ENCODE data around the gene MON1A. TPM values are rescaled to one million over a fixed set of nuclear protein-coding genes. Genes with fewer than 3 reads are reported as not detected.

The MON1A gene
- total RNA-seq, 2 experiments from 2014 or later, result 13.4 to 15.0 TPM

DNA sequence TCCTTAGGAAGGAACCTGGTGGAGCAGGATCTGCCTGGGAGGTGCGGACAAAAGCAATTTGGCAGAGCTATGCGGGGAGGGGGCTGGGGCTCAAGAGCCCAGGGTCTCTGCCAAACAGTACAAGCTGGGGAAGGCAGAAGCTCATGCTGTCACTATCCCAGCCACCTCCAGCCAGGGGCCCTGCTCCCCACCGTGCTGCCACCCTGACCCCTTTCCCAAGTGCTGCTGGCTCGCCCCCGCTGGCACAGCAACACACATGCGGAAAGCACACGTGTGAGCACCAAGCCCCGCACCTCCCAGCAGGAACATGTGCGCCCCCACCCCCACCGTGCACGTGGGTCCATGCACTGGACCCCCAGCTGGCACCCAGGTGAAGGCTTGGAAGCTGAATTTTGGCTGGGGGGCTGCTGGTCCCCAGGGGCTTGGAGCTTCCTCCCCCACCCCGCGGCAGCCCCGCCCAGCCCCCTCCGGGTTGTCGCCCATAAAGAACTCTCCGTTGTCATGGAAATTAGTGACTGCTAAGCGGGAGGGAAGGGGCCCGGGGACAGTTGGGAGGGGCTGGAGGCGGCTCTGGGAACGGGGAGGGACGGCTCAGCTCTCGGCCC lies 60.6 kb downstream of the MON1A start:
- no peak for ATAC-seq
- CTCF ChIA-PET, result no interaction called here
- Mint-ChIP-seq H3K27ac (no peak overlapping the region), H3K9me3 (ENCODE audit: insufficient read depth) (no peaks in the 10 kb centered on the region), H3K4me1 (ENCODE audit: low read depth) (no peaks in the 10 kb centered on the region), H3K36me3 (ENCODE audit: low read depth) (no peaks in the 10 kb centered on the region), H3K4me3 (no peak overlapping the region), H3K27me3 (ENCODE audit: low read depth) (peaks cover 36% of the 10 kb centered on the region)
- no peak for DNase-seq
- POLR2A ChIA-PET, result no interaction called here

DNA sequence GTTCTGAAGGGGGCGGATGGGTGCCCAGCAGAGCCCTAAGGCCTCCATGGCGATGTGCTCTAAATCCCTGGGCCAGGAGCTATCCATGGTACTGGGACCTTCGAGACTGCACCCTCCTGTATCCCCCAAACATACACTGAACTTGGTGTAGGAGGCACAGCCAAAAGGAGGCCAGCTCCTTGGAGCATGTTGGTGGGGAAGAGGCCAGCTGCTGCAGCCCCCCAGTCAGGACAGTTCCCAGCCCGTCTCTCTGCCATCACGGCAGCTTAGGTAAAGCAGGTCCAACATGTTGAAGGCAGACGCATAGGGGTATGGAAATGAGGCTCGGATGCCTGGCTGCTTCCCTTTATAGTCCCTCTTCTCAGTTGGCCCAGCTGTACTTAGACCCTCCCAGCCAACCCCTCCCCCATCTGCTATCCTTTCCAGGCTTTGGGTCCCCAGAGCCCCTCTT lies 61.7 kb downstream of the MON1A start:
- POLR2A ChIA-PET, result no interaction called here
- peak; percentile 67 for DNase-seq
- peak; percentile 43 for ATAC-seq
- no peaks in the 10 kb centered on the region for H3K9me3 Mint-ChIP-seq (ENCODE audit: insufficient read depth)
- H3K27me3 Mint-ChIP-seq (ENCODE audit: low read depth), result peaks cover 40% of the 10 kb centered on the region
- CTCF ChIA-PET, result no interaction called here
- H3K36me3 Mint-ChIP-seq (ENCODE audit: low read depth), result no peaks in the 10 kb centered on the region
- no peak overlapping the region for H3K4me3 Mint-ChIP-seq
- no peak overlapping the region for H3K27ac Mint-ChIP-seq
- H3K4me1 Mint-ChIP-seq (ENCODE audit: low read depth), result no peaks in the 10 kb centered on the region

DNA sequence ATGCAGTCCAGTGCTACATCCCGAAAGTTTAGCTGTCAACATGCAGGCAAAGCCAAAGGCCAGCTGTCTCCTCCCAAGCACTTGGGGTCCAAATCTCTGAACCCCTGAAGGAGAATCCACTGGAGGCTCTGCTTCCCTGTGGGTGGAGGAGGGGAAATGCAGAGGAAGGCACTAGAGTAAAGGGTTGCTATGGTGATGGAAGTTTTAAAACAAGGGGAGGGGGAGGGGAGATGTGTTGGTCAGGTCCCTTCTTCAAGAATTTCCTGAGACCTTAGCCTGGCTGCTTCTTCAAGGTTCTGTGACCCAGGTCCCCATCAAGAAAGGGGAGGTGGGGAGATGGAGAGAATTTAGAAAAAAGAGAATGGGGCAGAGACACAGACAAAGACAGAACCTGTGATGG lies 62.2 kb downstream of the MON1A start:
- H3K9me3 Mint-ChIP-seq (ENCODE audit: insufficient read depth), result no peaks in the 10 kb centered on the region
- POLR2A ChIA-PET, result no interaction called here

DNA sequence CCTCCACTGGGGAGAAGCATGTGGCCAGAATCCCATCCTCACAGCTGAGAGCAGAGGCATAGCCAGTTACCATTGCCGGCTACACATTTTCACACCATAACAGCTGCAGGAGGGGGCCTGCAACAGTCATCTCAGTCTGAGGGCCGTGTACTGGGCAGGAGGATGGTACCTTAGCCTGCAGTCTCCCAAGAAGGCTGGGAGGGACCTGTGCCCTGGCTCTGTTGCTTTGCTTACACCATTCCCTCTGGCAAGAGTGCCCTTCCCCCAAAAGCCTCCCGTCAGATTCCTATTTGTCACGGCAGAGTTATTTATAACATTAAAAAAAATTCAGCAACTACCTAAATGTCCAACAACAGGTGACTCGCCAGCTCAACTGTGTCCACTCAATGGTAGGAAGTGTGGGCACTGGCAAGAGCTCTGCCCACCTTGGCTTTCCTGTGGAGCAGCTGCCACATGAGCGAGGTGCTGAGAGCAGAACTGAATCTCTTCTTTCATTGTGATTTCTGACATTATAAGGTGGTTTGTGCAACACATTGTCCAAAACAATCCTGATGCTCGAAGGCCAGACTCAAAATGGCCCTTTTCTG lies 64.3 kb downstream of the MON1A start:
- CTCF ChIA-PET, result no interaction called here
- no peaks in the 10 kb centered on the region for H3K4me1 Mint-ChIP-seq (ENCODE audit: low read depth)
- POLR2A ChIA-PET, result no interaction called here
- ATAC-seq, result no peak
- H3K9me3 Mint-ChIP-seq (ENCODE audit: insufficient read depth), result no peaks in the 10 kb centered on the region
- DNase-seq, result no peak
- no peak overlapping the region for H3K27ac Mint-ChIP-seq
- no peak overlapping the region for H3K4me3 Mint-ChIP-seq
- H3K27me3 Mint-ChIP-seq (ENCODE audit: low read depth), result peaks cover 30% of the 10 kb centered on the region
- no peaks in the 10 kb centered on the region for H3K36me3 Mint-ChIP-seq (ENCODE audit: low read depth)

More for the DNA sequence above, 62.2 kb downstream of the MON1A start:
- no peak for DNase-seq
- Mint-ChIP-seq H3K36me3 (ENCODE audit: low read depth) (no peaks in the 10 kb centered on the region), H3K4me3 (no peak overlapping the region), H3K27ac (no peak overlapping the region), H3K4me1 (ENCODE audit: low read depth) (no peaks in the 10 kb centered on the region), H3K27me3 (ENCODE audit: low read depth) (peaks cover 40% of the 10 kb centered on the region)
- CTCF ChIA-PET, result no interaction called here
- ATAC-seq, result no peak

DNA sequence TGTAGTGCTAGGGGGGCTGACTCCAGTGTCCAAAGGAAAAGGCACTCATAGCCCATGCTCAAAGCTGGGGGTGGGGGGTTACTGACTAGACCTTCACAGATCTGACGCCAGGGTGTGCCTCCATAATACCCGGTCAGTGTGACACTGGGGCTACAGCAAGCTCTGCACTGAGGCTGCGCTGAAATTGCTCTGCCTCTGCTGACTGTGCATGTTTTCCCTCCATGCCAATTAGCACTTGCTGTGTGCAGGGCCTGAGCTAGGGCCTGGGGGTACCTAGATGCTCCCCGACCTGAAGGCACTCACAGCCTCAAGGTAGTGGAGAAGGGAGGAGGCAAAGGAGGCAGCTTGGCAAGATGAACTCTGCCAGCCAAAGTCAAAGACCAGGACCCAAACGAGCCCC lies 65.1 kb downstream of the MON1A start:
- no peaks in the 10 kb centered on the region for H3K36me3 Mint-ChIP-seq (ENCODE audit: low read depth)
- ChIA-PET CTCF (no interaction called here), POLR2A (interaction anchor here (0.6 kb wide), 1 partner anchor 24 kb away, joined by 3 read pairs; no protein-coding TSS in a partner anchor)
- H3K27me3 Mint-ChIP-seq (ENCODE audit: low read depth), result peaks cover 28% of the 10 kb centered on the region
- no peak for ATAC-seq
- H3K27ac Mint-ChIP-seq, result no peak overlapping the region
- DNase-seq, result no peak
- no peaks in the 10 kb centered on the region for H3K4me1 Mint-ChIP-seq (ENCODE audit: low read depth)
- H3K9me3 Mint-ChIP-seq (ENCODE audit: insufficient read depth), result no peaks in the 10 kb centered on the region
- no peak overlapping the region for H3K4me3 Mint-ChIP-seq

DNA sequence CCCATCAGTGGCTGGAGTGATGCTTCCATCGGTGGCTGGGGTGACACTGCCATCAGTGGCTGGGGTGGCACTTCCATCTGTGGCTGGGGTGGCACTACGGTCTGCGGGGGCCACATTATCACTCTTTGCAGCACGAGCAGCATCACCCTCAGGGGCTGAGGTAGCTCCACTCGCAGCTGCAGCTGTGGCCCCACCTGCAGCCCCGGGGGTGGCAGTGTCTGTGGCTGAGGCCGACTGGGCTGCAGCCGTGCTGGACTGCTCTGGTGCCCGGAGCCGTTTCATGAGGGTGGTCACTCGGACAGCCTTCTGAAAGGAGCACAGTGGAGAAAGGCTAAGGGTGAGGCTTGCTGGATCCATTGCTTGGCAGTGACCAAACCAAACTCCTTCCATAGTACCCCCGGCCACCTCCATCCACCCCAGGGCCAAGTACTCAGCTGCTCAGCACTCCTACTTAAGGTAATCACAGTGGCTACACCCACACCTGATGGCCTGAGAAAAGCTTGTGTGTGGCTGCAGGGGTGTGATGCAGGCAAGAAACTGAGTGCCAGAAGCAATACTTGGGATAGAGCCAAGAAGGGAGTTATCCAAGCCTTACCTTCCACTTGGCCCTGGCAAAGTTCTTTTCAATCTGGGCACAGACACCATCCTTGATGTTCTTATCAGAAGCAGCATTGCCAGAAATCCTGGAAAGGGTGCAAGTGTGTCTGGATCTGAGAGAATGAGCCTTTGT lies 69.9 kb downstream of the MON1A start:
- no peak for ATAC-seq
- Mint-ChIP-seq H3K27me3 (ENCODE audit: low read depth) (peaks cover 6% of the 10 kb centered on the region), H3K9me3 (ENCODE audit: insufficient read depth) (no peaks in the 10 kb centered on the region), H3K4me3 (no peak overlapping the region), H3K36me3 (ENCODE audit: low read depth) (peaks cover 3% of the 10 kb centered on the region), H3K27ac (no peak overlapping the region), H3K4me1 (ENCODE audit: low read depth) (peaks cover 15% of the 10 kb centered on the region)
- CTCF ChIA-PET, result no interaction called here
- POLR2A ChIA-PET, result interaction anchor here (0.7 kb wide), 1 partner anchor 86 kb away, joined by 3 read pairs; no protein-coding TSS in a partner anchor
- no peak for DNase-seq

Other genes starting within 250 kb of the MON1A start
- 1 to 10 TPM; 3.8 to 4.7 TPM for gene MST1, start 240.3 kb downstream of the MON1A start, total RNA-seq
- gene RNF123, start 240.3 kb downstream of the MON1A start, total RNA-seq, result 10 to 100 TPM; 36.3 to 45.8 TPM
- gene AMIGO3, start 210.1 kb downstream of the MON1A start, total RNA-seq, result 1 to 10 TPM in 1 of 2 experiments, under 1 TPM in 1; 0.95 to 2.0 TPM
- gene GMPPB, start 205.9 kb downstream of the MON1A start, total RNA-seq, result 10 to 100 TPM; 50.4 to 53.0 TPM
- 10 to 100 TPM; 37.7 to 38.1 TPM for gene IP6K1, start 143.3 kb downstream of the MON1A start, total RNA-seq
- not detected for gene CDHR4, start 129.9 kb downstream of the MON1A start, total RNA-seq
- gene INKA1, start 126.5 kb downstream of the MON1A start, total RNA-seq, result 1 to 10 TPM; 1.3 to 2.2 TPM
- 100 to 1,000 TPM; 187 to 208 TPM for gene UBA7, start 115.9 kb downstream of the MON1A start, total RNA-seq
- 10 to 100 TPM; 32.0 to 32.9 TPM for gene TRAIP, start 73.2 kb downstream of the MON1A start, total RNA-seq
- gene CAMKV, start 59.9 kb downstream of the MON1A start, total RNA-seq, result not detected
- 1 to 10 TPM; 3.2 to 3.9 TPM for gene MST1R, start 25.9 kb downstream of the MON1A start, total RNA-seq
- 100 to 1,000 TPM; 104 to 112 TPM for gene RBM6, start 10.3 kb upstream of the MON1A start, total RNA-seq
- gene RBM5, start 159.1 kb upstream of the MON1A start, total RNA-seq, result 100 to 1,000 TPM; 180 to 185 TPM
- not detected for gene SEMA3F, start 225.5 kb upstream of the MON1A start, total RNA-seq